ENCODE data around the gene PTPRT.

GRCh38 chr20:42565235-42565995 lies 624.3 kb downstream of the PTPRT start:
- TF ChIP-seq CTCF (IDR thresholded peaks at IDR 0.05): no peak
- TF ChIP-seq POLR2AphosphoS5 (IDR thresholded peaks at IDR 0.05; ENCODE audit: low read depth, low read length): no peak
- TF ChIP-seq SIN3A (IDR thresholded peaks at IDR 0.05; ENCODE audit: borderline replicate concordance, insufficient read depth, low read depth, low read length): no peak
- no peak for TF ChIP-seq TCF7L2 (IDR thresholded peaks at IDR 0.05; ENCODE audit: low read depth, low read length)
- TF ChIP-seq REST (IDR thresholded peaks at IDR 0.05; ENCODE audit: insufficient read depth in 1 of 2, low read depth in 2 of 2, low read length in 1 of 2): no peak

All from Panc1 (cell line).